Ascending aorta (tissue), 2 donors: ENCODE results near the gene PLB1. TPM values are rescaled to one million over a fixed set of nuclear protein-coding genes. Genes with fewer than 3 reads are reported as not detected.

Experiments used
- DNase-seq, 2 donors: peaks; one replicate each; pipeline ENCODE4 v3.0.0-alpha.2; 2019; ENCODE audit warnings: low spot score in 2 of 2
- H3K27ac ChIP-seq, 2 donors: fragments of 200-600 bp; sonication (generic); one replicate each; pipeline ENCODE4 v1.5.1; 2016 to 2017; ENCODE audit warnings: mild to moderate bottlenecking in 1 of 2
- H3K27me3 ChIP-seq: fragments of 200-600 bp; sonication (generic); one replicate; pipeline ENCODE4 v1.5.1; 2017
- H3K36me3 ChIP-seq, 2 donors: fragments of 200-600 bp; sonication (generic); one replicate each; pipeline ENCODE4 v1.5.1; 2016
- H3K4me1 ChIP-seq, 2 donors: fragments of 200-600 bp; sonication (generic); one replicate each; pipeline ENCODE4 v1.5.1; 2016 to 2017; ENCODE audit warnings: mild to moderate bottlenecking in 1 of 2
- H3K4me3 ChIP-seq, 2 donors: fragments of 200-600 bp; sonication (generic); one replicate each; pipeline ENCODE4 v1.5.1; 2016 to 2017; ENCODE audit warnings: mild to moderate bottlenecking in 1 of 2
- H3K9me3 ChIP-seq, 2 donors: fragments of 200-600 bp; sonication (generic); one replicate each; pipeline ENCODE4 v1.5.1; 2016
- intact Hi-C: fragments of 100-400 bp; cut with DNase I; formaldehyde crosslinking; loops from one replicate; pipeline ENCODE4 v1.15.1; 2023
- total RNA-seq: library from RNA; depleted of rRNA; stranded (reverse); fragments of >200 nt; gene quantifications from one replicate; pipeline ENCODE4 v1.1.0, GENCODE V29; 2016
- TF ChIP-seq, protein P1 (sequence below), 3 experiments: fragments of 200-600 bp in 2 of 3; fragments of 450-650 bp in 1 of 3; sonication (generic) in 2 of 3; IDR thresholded peaks; one replicate each; pipeline ENCODE4 v1.5.1; 2016 to 2019; ENCODE audit warnings: antibody characterized with exemption in 3 of 3, mild to moderate bottlenecking in 1 of 3, moderate library complexity in 1 of 3

Gene PLB1
- total RNA-seq, 1 donor from 2014 or later: 9.7 TPM

DNA sequence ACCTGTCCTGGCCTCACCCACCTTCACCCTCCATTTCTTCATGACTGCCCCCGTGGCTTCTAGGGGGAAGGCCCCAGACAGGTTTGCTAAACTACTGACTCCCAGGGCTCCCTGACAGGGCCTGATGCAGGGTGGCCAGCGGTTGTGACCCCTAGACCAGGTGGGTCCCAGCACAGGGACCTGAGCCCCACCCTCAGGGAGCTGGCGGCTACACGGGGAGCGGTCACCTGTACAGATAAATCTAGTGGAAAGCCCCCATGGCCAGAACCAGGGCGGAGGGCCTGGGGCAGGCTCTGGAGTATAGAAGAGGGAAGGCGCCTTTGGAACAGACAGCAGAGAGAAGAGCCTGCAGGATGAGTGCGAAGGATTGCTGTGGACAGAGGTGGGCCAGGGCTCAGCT is 42.5 kb upstream of the PLB1 start:
- no peak overlapping the region for H3K4me3 ChIP-seq

DNA sequence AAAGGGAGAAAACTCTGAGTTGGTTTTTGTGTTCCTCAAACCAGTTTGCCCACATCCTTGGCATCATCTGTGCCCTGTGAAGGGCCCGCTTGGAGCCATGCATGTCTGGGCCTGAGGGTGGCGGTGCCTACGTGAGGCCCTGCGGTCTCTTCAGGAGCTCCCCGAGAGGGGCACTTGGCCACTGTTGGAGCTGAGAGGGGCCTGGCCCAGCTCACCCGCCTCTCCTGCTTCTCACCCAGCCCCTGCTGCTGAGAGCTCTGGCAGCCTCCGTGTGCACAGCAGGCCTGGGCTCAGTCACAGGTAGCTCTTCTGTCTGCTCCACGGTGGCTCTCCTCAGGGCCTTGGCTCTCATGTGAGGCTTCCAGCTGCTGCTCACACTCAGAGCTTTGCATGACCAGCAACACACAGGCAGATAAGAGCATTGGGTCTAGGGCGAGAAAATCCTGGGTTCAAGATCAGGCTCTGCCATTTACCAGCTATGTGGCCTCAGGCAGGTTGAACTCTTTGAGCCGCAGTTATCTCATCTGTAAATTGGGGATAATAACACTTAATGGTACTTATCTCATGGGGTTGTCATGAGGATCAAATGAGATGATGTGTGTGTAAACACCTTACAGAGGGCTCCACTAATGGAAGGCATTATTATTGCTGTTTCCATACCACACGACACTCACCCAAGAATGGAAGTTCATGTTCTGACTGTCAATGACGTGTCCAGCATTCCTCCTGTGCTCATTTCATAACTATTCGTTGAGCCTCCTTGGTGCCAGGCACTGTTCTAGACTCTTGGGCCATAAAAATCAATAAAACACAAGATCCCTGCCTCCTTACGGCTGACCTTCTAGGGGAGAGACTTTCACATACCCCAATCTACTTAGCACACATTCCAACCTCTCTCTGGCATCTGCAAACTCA is 41.6 kb upstream of the PLB1 start:
- Histone ChIP-seq H3K4me3 (no peak overlapping the region), H3K27me3 (no peaks in the 10 kb centered on the region), H3K27ac (no peak overlapping the region), H3K9me3 (no peaks in the 10 kb centered on the region), H3K36me3 (no peaks in the 10 kb centered on the region), H3K4me1 (no peaks in the 10 kb centered on the region)
- intact Hi-C loops: loop anchor here (5.0 kb wide), 1 partner anchor 772 kb away; no protein-coding TSS in a partner anchor
- peak in 1 of 2 donors; percentile 56 for DNase-seq
- TF ChIP-seq, protein P1, sequence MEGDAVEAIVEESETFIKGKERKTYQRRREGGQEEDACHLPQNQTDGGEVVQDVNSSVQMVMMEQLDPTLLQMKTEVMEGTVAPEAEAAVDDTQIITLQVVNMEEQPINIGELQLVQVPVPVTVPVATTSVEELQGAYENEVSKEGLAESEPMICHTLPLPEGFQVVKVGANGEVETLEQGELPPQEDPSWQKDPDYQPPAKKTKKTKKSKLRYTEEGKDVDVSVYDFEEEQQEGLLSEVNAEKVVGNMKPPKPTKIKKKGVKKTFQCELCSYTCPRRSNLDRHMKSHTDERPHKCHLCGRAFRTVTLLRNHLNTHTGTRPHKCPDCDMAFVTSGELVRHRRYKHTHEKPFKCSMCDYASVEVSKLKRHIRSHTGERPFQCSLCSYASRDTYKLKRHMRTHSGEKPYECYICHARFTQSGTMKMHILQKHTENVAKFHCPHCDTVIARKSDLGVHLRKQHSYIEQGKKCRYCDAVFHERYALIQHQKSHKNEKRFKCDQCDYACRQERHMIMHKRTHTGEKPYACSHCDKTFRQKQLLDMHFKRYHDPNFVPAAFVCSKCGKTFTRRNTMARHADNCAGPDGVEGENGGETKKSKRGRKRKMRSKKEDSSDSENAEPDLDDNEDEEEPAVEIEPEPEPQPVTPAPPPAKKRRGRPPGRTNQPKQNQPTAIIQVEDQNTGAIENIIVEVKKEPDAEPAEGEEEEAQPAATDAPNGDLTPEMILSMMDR (IDR thresholded peaks at IDR 0.05): no peak

More for the DNA sequence above, 42.5 kb upstream of the PLB1 start:
- DNase-seq: peak in 1 of 2 donors; percentile 61
- no peaks in the 10 kb centered on the region for H3K9me3 ChIP-seq
- H3K36me3 ChIP-seq: no peaks in the 10 kb centered on the region
- H3K27ac ChIP-seq: no peak overlapping the region
- TF ChIP-seq, protein P1 (IDR thresholded peaks at IDR 0.05): no peak
- intact Hi-C loops: loop anchor here (5.0 kb wide), 1 partner anchor 771 kb away; no protein-coding TSS in a partner anchor
- no peaks in the 10 kb centered on the region for H3K27me3 ChIP-seq
- no peaks in the 10 kb centered on the region for H3K4me1 ChIP-seq

DNA sequence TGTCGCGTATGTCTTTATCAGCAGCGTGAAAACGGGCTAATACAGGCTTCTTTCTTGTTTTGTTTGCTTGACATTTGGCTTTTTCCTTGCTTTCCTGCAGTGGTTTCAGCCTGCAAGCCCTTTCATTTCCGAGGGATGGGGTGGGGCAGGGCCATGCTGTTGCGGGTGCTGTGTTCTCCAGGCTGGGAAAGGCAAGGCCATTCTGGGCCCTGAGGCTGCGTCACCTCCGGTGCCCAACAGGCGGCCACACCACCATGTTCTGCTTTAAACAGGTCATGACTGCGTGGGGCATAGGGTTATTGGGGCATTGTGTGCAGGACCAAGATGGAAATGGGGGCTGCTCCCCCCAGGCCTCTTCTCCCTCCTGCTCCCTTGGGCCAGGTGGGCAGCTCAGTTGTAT is 38.6 kb upstream of the PLB1 start:
- Histone ChIP-seq H3K27ac (no peak overlapping the region), H3K4me1 (no peaks in the 10 kb centered on the region), H3K4me3 (no peak overlapping the region), H3K9me3 (peaks cover 0 to 3% of the 10 kb centered on the region in 2 donors), H3K36me3 (no peaks in the 10 kb centered on the region), H3K27me3 (no peaks in the 10 kb centered on the region)
- TF ChIP-seq, protein P1 (IDR thresholded peaks at IDR 0.05): no peak
- peak in 1 of 2 donors; percentile 40 for DNase-seq
- intact Hi-C loops: no loop called here

DNA sequence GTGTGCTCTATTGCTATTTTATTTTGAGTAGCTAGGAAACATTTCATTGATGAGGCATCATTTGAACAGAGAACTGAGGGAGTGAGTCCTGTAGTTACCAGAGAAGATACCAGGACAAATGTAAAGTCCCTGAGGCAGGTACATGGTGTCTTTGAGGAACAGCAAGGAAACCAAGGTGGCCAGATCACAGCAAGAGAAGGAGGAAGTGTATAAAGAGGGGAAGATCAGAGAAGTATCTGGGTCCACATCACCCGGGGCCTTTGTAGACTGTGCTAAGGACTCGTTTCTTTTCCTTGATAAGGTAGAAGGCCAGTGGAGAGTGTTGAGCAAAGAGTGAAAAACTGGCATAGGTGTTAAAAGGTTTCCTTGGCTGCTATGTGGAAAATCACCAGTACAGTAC is 34.8 kb upstream of the PLB1 start:
- Histone ChIP-seq H3K27ac (no peak overlapping the region), H3K27me3 (no peaks in the 10 kb centered on the region), H3K4me3 (no peak overlapping the region), H3K9me3 (peaks cover 0 to 9% of the 10 kb centered on the region in 2 donors), H3K4me1 (no peaks in the 10 kb centered on the region), H3K36me3 (no peaks in the 10 kb centered on the region)
- TF ChIP-seq, protein P1 (IDR thresholded peaks at IDR 0.05): no peak
- intact Hi-C loops: no loop called here
- peak in 1 of 2 donors; percentile 3 for DNase-seq

DNA sequence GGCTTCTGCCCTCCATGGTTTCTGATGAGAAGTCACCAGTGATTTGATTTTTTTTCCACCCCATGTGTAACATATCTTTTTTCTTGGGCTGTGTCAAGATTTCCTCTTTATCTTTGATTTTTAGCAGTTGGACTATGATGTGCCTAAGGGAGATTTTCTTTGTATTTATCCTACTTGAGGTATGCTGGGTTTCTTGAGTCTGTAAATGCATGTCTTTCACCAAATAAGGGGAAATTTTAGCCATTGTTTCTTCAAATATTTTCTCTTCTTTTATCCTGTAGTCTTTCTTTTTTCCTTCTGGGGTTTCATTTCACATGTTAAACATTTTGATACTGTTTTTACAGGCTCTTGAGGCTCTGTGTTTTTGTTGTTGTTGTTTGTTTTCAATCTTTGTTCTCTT is 33.7 kb upstream of the PLB1 start:
- DNase-seq: no peak
- no peak overlapping the region for H3K4me3 ChIP-seq
- intact Hi-C loops: no loop called here
- H3K27ac ChIP-seq: no peak overlapping the region
- H3K9me3 ChIP-seq: peaks cover 0 to 9% of the 10 kb centered on the region in 2 donors
- TF ChIP-seq, protein P1 (IDR thresholded peaks at IDR 0.05): no peak
- no peaks in the 10 kb centered on the region for H3K27me3 ChIP-seq
- no peaks in the 10 kb centered on the region for H3K36me3 ChIP-seq
- no peaks in the 10 kb centered on the region for H3K4me1 ChIP-seq
